Right lobe of liver (tissue), 4 donors: ENCODE measurements around the gene FGFR1OP2.

Experiments
- CTCF ChIP-seq, 4 donors: fragments of 200-600 bp in 3 of 4; fragments of 450-650 bp in 1 of 4; IDR thresholded peaks; one replicate each; pipeline versions ENCODE4 v1.5.1 to v1.8.0; 2016 to 2022; ENCODE audit warnings: antibody characterized with exemption in 4 of 4, mild to moderate bottlenecking in 2 of 4
- POLR2A ChIP-seq: fragments of 450-650 bp; IDR thresholded peaks from one replicate; pipeline ENCODE4 v1.6.1; 2017; ENCODE audit warnings: antibody characterized with exemption, mild to moderate bottlenecking
- donor health status: DM: no; HTN: no; CAD: no.
- donor health status: DM: no; HTN: no; CAD: no.
- donor health status: DM: no; HTN: yes; CAD: no.

GRCh38 chr12:26921886-26922285 is 16.4 kb upstream of the FGFR1OP2 start:
- TF ChIP-seq CTCF (IDR thresholded peaks at IDR 0.05) (no peak), POLR2A (no peak)
